AG09309 (cell line): Measurements from ENCODE around the gene KL.

Experiments
- DNase-seq: peaks from one replicate; pipeline ENCODE4 v3.0.0-alpha.2; 2010; ENCODE audit warnings: low read depth
- H3K4me3 ChIP-seq: 2 replicates; pipeline ENCODE4 v1.5.1; 2011; ENCODE audit warnings: mild to moderate bottlenecking, low read depth, low read length, moderate library complexity; ENCODE audit not compliant: control insufficient read depth
- CTCF ChIP-seq: IDR thresholded peaks from 2 replicates; pipeline ENCODE4 v1.5.1; 2011; ENCODE audit warnings: mild to moderate bottlenecking, low read depth, low read length, inconsistent platforms; ENCODE audit not compliant: insufficient read depth, control insufficient read depth; ENCODE audit errors: missing control alignments

The KL gene

DNA sequence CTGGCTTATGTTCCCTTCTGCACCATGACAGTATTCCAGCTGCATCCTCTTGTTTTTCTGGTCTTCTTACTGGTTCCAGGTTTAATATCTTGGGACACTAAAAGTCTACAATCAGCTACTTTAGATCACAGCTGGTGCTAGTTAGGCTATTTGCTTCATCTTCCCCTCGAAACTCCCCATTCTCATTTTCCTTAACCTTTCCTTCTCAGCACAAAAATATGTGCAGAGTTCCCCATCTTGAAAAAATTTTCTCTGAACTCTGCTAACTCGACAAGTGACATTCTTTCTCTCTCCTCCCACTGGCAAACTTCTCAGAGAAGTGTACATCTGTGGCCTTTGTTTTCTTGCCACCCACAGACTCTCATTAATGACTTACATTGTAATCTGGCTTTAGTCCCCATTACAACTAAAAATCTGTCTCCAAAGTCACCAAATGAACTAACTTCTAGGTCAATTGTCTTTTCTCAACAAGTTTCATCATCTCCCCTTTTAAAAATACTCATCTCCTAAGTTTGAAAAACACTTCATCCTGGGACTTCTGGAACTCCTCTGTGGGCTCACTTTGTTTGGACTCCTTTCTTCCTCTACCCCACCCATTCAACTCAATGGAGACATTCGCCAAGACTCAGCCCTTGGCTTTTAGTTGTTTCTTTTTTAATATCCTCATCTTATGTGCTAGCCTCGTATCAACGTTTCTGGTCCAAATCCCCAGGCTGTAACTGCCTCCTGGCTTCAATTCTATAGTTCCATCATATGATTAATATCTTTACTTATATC lies 7.1 kb upstream of the KL start:
- no peak for TF ChIP-seq CTCF
- DNase-seq, result no peak
- H3K4me3 ChIP-seq, result no peak overlapping the region

GRCh38 chr13:33011828-33012470 lies 4.3 kb upstream of the KL start:
- TF ChIP-seq CTCF, result no peak

GRCh38 chr13:33014291-33014690 lies 1.9 kb upstream of the KL start:
- TF ChIP-seq CTCF, result no peak
- H3K4me3 ChIP-seq, result no peak overlapping the region
- no peak for DNase-seq

More at GRCh38 chr13:33011828-33012470, 4.3 kb upstream of the KL start:
- no peak for DNase-seq
- H3K4me3 ChIP-seq, result no peak overlapping the region

- DNase-seq, result no peak
- H3K4me3 ChIP-seq, result no peak overlapping the region
- no peak for TF ChIP-seq CTCF
Measured at GRCh38 chr13:33015241-33015668, 968 bp upstream of the KL start.

GRCh38 chr13:33015791-33016323 lies 366 bp upstream of the KL start:
- H3K4me3 ChIP-seq, result no peak overlapping the region
- DNase-seq, result no peak
- TF ChIP-seq CTCF, result no peak

GRCh38 chr13:33017323-33017929 lies 1.2 kb downstream of the KL start:
- no peak for TF ChIP-seq CTCF
- no peak for DNase-seq
- H3K4me3 ChIP-seq, result no peak overlapping the region
